HG03064 (cell line): ENCODE results near the gene NDUFB1.
A peak's percentile ranks its signal among the peaks of the same experiment; 100 is the strongest.

Experiments
- ATAC-seq: cut with Tn5 transposase; IDR thresholded peaks from one replicate; pipeline ENCODE4 v1.9.1; 2021; ENCODE audit warnings: low read depth; ENCODE audit not compliant: unreplicated experiment

The NDUFB1 gene

GRCh38 chr14:92121670-92122350 is at the start of gene NDUFB1, which contains the start of gene CPSF2:
TSS of gene NDUFB1 (minus strand) at chr14:92121706. CDS start at chr14:92117637, 4,069 bp downstream.
TSS of gene CPSF2 (plus strand) at chr14:92121969. CDS start at chr14:92130985, 9,016 bp downstream.
- peak; percentile 87 for ATAC-seq

DNA sequence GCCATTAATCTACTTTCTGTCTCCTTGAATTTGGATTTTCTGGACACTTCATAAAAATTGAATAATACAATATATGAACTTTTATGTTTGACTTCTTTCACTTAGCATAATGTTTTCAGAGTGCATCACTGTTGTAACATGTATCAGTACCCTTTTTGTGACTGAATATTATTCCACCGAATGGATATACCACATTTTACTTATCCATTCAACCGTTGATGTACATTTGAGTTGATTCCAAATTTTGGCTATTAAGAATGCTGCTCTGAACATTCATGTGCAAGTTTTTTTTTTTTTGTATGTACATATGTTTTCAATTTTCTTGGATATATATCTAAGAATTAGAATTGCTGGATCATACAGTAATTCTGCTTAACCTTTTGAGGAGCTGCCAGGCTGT is 43.5 kb upstream of the NDUFB1 start:
- ATAC-seq, result no peak

GRCh38 chr14:92161521-92161920 is 40.0 kb upstream of the NDUFB1 start:
- no peak for ATAC-seq

DNA sequence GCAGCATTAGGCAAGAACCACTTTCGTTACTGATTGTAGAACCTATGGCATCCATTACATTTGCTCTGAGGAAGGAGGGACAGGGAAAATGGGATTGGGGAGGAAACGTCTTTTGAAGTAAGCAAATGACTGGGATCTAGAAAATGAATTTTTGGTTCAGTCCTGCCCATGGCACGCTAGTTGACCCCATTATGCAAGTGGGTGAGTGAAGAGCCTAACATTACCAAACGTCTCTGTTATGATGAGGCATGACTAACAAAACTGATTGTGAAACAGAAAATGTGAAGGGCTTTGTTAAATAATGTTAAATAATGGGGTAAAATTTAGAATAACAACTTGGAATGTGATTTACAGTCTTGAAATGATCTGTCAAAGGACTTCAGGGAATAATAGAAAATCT is 39.1 kb upstream of the NDUFB1 start:
- ATAC-seq, result no peak

- no peak for ATAC-seq
Measured at GRCh38 chr14:92154283-92154942, 32.9 kb upstream of the NDUFB1 start.

GRCh38 chr14:92153581-92153980 is 32.1 kb upstream of the NDUFB1 start:
- ATAC-seq, result no peak

GRCh38 chr14:92144708-92145107 is 23.2 kb upstream of the NDUFB1 start:
- no peak for ATAC-seq

GRCh38 chr14:92143962-92144361 is 22.5 kb upstream of the NDUFB1 start:
- no peak for ATAC-seq

- no peak for ATAC-seq
Measured at GRCh38 chr14:92143309-92143708, 21.8 kb upstream of the NDUFB1 start.

- no peak for ATAC-seq
Measured at GRCh38 chr14:92135269-92135668, 13.8 kb upstream of the NDUFB1 start.

DNA sequence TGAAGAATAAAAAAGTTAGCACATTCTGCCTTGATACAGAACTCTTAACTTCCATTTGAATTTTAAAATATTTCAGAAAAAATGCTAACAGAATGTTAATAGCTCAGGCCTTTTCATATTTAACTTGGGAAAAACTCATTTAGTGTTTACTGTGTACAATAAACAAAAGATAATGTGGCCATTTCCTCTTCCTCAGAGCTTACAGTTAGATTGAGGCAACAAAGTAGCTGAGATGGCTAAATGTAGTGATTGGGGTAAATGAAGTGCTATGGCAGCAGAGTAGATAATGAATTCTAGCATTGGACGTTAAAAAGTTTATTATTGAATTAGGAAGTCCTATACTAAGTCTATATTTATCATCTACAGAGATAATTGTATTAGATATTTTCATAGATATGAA is 12.9 kb upstream of the NDUFB1 start:
- no peak for ATAC-seq

DNA sequence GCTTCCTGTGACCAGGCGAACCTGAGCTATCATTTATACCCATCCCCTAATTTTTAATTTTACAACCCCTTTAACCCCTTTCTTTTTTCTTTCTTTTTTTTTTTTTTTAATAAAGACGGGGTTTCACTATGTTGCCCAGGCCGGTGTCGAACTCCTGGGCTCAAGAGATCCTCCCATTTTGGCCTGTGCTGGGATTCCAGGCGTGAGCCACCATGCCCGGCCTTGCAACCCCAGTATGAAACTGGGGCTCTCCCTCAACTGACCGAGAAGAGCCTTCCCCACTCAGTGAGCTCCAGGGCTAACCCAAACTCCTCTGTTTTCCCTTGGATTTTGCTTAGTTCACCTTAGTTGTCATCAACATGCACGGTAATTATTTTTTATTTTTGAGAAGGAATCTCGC is 1.3 kb upstream of the NDUFB1 start:
- ATAC-seq, result no peak

DNA sequence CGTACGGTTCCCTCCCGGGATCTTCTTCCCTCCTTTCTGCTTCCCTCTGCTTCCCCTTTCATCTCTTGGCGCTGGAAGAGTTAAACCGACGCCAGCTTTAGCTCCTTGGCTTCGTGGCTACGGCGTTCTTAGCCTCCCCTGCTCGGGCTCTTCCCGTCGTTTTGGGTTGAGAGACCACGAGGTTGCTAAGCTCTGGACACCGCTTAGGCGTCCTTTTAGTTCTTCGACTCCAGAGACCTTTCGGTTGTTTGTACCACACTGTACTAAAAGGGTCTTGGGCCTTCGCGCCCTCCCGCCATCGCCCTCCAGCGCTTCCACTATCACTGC is 808 bp upstream of the NDUFB1 start:
- no peak for ATAC-seq

- ATAC-seq, result no peak
Measured at GRCh38 chr14:92121207-92121669, 268 bp downstream of the NDUFB1 start.

DNA sequence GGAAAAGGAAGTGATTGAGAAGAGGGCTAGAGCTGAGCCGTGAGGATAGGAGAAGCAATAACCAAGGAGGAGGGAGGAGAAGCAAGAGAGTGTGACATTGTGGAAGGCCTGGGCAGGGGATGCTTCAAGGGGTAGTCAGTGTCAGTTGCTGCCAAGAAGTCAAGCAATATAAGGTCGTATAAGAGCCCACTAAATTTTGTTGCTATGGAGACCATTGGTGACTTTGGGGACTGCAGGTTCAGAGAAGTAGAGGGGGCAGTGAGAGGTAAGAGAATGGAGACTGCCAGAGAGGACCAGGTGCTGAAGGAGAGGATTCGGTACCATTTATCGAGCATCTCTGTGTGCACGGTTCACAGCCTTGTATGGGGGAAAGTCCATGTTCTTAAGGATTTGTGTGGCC is 12.0 kb downstream of the NDUFB1 start:
- no peak for ATAC-seq

- no peak for ATAC-seq
Measured at GRCh38 chr14:92108345-92109254, 12.9 kb downstream of the NDUFB1 start.

GRCh38 chr14:92106143-92106926 is 15.2 kb downstream of the NDUFB1 start, which contains the start of gene ATXN3:
TSS of gene ATXN3 (minus strand) at chr14:92106582. CDS start at chr14:92106552, 30 bp downstream.
- ATAC-seq, result peak; percentile 76

- peak; percentile 15 for ATAC-seq
Measured at GRCh38 chr14:92105893-92106142, 15.7 kb downstream of the NDUFB1 start.

DNA sequence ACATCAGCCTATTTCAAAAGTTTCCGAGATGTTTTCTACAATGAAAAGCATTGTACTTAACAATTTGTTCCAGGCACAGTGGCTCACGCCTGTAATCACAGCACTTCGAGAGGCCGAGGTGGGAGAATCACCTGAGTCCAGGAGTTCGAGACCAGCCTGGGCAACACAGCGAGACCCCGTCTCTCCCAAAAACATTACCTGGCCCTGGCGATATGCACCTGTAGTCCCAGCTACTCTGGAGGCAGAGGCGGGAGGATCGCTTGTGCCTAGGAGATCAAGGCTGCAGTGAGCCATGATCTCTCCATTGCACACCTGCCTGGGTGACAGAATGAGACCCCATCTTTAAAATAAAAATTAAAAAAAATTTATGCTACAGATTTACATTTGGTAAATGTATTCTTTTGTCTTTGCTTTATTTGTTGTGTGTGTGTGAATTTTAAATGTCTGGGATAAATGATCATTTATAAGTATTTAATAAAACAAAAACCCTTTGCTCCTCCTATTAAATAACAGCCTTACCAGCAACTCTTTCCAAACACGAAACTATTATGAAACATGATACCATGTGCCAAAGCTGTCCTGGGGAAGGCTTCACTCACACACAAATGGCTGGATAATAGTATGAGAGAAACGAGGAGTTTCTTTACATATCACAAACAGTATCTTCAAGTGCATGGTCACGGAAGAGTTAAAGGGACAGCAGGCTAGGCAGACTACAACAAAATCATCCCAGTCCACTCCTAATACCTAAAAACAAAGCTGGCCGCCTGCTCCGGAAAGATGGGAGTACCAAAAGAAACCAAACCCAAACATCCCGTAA is 16.2 kb downstream of the NDUFB1 start:
- no peak for ATAC-seq
